NCI-H1417 (cell line): ENCODE measurements around the gene PPARD.
A peak's percentile ranks its signal among the peaks of the same experiment; 100 is the strongest.
"Not testable (repeated sequence)": the region's sequence is repeated elsewhere in the genome, so short reads cannot be mapped to it uniquely, and the experiment has no call there.

ENCODE experiments used
- DNase-seq, 3 experiments: peaks; one replicate each; lab custom pipeline; 2025; lab: John Stamatoyannopoulos, UW

PPARD gene

DNA sequence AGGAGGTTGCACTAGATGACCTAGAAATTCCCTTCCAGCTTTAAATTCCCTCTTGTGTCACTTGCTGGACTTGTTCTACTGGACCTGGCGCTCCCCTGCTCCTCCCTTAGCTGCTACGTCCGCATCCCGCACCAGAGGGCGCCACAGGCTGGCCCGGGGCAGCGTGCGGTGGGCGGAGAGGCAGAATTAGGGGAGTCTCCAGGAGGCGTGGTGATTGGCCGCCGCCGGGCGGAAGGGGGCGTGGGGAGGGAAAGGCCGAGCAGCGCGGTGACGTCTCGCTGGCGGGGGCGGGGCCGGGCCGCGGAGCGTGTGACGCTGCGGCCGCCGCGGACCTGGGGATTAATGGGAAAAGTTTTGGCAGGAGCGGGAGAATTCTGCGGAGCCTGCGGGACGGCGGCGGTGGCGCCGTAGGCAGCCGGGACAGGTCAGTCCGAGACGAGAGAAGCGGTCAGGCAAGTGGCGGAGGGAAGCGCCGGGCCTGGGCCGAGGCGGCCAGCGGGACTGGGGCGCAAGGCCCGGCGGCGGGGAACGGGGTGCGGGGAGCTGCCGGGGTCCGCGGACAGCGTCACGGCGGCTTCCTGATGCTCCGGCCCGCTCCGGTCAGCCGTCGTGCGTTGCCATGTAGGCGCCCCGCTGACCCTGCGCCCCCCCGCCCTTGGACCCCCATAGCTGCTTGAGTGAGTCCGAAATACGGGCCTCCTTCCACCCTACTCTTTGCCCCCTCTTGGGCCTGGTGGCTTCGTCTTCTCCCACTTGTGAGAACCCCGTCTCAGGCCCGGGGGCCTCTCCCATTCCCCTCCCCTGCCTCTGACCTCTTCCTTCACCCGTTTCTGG lies at the start of gene PPARD:
Gene PPARD, plus strand, starts transcription at position 301 of the 834 bp plus-strand sequence. CDS start 68,530 bp downstream, outside the sequence.
- peak; percentile 93 to 96 (median 95) for DNase-seq

GRCh38 chr6:35293681-35294080 lies 48.7 kb upstream of the PPARD start:
- DNase-seq, result no peak

DNA sequence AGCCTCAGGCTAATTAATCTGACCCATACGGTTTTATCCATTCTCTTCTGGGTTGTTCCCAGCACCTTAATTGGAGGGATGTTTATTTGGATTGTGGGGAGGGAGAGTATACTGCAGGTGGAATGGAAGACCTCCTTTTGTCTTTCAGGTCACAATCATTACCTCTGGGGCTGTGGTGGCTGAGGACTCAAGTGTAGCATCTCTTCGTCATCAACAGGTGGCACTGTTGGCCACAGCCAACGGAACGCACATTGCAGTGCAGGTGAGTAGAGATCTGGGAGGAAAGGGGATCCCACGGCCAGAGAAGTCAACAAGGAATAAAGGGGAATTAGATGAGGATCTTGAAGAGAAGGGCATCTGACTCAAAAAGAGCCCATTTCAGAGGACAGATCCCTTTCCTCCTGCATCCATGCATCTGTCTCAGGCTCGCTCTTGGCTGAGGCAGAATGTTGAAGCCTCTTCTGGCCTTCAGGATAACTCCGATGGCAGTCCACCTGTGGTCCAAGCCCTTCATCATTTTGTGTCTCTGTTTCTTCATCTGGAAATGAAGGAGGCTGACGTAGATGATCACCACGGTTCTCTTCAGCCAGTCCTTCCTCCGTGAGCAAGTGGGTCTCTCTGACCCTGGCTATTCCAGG lies 47.9 kb upstream of the PPARD start:
- DNase-seq, result peak; percentile 20 to 63 (median 49)

DNA sequence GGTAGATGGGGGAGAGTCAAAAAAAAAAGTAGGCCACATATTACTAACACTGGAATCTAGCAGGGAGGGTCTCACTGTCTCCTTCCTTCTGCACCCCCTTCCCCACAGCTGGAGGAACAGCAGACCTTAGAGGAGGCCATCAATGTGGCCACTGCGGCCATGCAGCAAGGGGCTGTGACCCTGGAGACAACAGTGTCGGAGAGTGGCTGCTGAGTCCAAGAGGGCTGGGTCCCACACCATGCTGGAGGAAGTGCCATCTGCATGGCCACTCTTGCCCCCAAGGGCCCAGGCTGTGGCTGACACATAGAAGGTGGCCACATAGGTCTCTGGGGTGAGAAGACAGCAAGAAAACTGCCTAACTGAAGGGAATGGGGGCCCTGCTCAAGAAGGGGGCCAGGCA lies 47.3 kb upstream of the PPARD start:
- no peak for DNase-seq

DNA sequence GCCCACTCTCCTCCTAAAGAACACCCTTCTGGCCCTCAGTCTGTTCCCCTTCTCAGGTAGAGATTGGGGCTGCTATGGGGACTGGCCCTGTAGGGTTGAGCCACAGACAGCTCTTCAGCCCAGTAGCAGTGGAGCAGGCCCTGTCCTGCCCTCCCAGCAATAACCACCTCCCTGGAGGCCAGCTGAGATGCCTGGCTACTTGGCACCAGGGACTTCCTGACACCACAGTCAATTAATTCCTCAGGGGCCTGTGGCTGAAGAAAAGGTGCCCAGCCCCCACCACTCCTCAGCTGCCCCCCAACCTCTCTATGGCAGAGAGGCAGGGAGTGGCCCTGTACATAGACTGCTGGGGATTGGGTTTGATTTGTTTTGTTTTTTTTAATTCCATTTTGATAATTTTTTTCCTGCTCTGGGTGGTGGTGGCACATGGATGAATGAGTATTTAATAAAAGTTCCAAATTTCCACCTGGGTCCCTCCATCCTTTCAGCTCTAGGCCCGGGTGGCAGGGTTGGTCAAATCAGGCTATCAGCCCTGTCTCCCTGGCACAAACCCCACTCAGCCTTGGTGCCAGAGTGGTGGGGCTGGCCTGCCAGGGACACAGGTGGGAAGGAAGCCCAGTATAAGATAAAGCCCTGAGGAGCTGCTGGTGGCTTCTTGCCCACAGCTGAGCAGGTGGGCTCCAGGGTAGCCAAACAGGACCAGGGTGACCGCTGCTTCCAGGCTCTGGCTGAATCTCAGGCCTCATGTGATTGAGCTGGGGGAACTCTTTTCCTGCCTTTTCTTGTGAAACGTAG lies 46.6 kb upstream of the PPARD start:
- DNase-seq, result no peak

DNA sequence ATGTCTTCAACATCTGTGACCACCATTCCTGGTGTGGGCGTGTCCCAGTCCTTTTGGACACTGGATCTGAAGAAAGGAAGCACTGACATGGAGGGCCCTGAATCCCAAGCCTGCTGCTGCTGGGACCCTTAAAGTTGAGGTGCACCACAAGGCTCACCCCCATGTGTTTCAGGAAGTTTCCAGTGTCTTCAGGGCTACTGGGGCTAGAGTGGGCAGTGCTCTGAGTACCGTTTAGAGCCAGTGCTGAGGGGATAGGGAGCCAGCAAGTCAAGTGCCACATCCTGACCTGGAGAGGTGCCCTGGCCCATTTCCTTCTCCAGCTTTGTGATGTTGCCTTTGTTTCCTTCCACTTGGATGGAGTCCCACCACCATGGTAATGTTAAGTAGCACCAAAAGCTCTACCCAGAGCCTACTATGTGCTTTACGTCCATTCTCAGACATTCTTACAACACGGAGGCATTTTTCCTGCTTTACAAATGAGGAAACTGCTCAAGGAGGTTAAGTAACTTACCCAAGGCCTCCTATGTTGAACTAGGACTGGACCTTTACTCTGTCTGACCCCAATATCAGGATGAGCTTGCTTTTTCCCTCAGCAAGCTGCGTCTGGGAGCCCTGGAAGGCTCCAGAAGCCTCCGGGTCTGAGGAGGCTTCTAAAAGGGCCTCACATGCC lies 45.3 kb upstream of the PPARD start:
- DNase-seq, result no peak

DNA sequence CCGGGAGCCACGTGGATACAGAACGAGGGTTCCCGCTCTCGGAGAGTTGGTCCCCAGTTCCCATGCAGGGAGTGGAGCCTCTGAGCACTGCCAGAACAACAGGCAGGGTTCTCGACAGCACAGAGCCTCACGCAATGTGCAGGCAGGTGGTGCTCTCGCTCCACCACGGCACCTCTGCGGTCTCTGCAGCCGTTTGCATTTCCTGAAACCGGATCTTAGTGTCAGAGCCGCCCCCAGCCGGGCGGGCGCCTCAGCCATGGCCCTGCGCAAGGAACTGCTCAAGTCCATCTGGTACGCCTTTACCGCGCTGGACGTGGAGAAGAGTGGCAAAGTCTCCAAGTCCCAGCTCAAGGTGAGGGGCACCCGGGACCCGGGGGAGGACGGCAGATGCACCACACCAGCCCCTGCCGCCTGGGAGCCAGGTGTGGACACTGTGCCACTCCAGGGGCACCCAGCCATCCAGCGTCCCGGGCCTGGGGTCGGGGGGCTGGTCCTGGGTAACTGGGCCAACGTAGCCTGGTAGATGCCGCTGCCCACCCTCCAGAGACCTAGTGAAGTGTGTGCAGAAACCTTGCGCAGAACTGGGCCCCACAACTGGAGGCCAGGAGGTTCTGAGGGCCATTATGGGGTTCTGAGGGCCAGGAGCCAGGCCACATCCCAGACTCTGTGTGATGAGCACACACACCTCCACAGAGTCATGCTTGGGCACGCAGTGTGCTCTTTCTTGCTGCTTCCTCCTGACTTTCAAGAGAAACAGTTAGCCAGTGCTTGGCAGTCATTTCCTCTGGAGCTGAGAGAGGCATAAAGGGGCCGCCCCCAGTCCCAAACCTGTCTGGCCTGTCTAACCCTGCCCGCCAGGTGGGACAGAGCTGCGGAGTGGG lies 44.5 kb upstream of the PPARD start, which contains the start of gene DEF6:
Gene DEF6, plus strand, starts transcription at position 218 of the 881 bp plus-strand sequence. Its CDS starts 39 bp downstream, at position 257.
- peak in 2 of 3 experiments; percentile 16 to 86 for DNase-seq

- DNase-seq, result no peak
These were observed 43.7 kb upstream of the PPARD start for GRCh38 chr6:35298625-35299140.

DNA sequence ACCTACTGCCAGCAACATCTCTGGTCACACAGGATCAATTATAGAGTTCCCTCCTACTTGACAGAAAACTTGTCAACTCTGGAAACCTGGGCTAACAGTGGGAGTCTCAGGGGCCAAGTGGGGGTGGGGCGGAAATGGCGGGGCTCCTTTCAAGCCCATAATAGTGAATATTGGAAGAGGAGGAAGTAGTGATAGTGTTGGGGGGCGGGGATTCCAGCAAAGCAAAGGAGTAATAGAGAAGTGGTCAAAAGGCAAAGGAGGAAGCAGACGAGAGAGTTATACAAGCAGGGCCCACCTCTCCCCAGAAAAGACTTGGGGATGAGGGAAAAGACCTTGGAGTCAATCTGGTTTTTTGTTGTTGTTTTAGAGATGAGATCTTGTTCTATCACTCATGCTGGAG lies 42.7 kb upstream of the PPARD start:
- no peak for DNase-seq

DNA sequence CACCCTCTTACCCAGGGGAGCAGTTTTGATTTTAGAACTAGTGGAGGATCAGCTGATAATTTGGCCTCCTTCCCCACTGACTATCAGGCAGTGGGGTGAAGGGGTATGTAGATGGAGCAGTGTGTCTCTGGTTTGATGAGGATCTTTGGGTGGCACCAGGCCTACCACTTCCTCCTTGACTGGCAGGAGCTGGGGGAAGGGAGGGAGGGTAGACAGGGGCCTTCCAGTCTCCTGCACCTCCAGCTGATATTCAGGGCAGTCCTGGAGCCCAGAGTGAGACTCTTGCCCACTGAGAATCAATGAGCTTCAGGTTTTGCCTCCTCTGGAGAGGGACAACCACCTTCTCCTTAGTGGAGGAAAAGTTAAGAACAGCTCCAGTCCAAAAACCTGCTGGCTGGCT lies 41.5 kb upstream of the PPARD start:
- DNase-seq, result no peak

DNA sequence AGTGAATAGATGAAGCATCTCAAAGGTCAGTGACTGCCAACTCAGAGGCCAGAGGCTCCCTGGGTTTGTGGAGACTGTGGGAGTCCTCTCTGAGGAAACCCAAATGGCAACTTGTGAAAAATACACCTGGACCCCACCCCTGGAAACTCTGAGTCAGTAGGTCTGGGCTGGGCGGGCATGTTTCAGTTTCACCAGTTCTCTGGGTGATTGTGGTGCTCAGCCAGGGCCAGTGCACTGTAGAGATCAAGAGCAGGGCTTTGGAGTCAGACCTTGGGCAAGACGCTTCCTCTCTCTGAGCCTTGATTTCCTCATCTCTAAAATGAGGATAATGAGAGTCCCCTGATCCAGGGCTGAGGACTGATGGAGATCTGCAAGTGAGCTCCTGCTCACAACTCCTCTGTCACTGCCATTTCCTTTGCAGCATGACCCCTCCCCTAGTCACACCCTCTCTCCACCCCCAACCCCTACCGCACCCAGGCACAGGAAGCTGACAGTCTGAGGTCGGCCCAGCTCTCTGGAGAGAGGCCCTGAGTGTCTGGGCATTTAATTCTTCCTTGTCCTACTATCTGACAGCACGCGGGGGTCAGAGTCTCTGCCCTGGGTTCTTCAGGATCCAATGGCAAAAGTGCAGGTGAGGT lies 39.6 kb upstream of the PPARD start:
- no peak for DNase-seq

DNA sequence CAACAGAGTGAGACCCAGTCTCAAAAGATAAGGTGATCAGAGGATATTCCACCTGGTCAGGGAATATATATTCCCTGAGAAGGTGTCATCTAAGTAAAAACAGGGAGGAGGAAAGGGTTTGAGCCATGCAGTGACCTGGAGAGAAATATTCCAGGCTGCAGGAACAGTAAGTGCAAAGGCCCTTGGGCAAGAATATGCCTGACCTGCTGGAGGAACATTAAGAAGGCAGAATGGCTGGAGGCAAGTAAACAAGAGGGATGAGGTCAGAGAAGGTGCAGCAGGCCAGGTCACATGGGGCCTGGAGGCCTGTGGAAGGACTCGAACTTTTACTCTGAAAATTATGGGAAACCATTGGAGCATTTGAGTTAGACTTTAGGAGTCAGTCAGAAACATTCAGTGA lies 38.1 kb upstream of the PPARD start:
- no peak for DNase-seq

DNA sequence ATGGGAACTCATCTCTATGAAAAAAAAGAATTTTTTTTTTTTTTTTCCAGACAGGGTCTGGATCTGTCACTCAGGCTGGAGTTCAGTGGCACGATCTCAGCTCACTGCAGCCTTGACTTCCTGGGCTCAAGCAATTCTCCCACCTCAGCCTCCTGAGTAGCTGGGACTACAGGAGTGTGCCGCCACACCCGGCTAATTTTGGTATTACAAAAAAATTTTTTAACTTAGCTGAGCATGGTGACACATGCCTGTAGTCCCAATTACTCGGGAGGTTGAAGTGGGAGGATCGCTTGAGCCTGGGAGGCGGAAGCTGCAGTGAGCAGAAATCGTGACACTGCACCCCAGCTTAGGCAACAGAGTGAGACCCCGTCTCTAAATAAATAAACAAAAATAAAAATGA lies 37.2 kb upstream of the PPARD start:
- no peak for DNase-seq

DNA sequence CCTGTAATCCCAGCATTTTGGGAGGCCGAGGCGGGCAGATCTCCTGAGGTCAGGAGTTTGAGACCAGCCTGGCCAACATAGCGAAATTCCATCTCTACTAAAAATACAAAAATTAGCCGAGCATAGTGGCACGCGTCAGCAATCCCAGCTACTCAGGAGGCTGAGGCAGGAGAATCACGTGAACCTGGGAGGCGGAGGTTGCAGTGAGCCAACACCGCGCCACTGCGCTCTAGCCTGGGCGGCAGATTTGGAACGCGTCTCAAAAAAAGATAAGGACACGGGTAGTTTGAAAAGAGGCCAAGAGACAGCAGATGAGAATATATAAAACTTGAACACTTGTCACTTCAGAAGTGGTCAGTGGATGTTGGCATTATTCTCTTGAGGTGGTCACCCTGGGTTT lies 35.2 kb upstream of the PPARD start:
- not testable (repeated sequence) for DNase-seq

DNA sequence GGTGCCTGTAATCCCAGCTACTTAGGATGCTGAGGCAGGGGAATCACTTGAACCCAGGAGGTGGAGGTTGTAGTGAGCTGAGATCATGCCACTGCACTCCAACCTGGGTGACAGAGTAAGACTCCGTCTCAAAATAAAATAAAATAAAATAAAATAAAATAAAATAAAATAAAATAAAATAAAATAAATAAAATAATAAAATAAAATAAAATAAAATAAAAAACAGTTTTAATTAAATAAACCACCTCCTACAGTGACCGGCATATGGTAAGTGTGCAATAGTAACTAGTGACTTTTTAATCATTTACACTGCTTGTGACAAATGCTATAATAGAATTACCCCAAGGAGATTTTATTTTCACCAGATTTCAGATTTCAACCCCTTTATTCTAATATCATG lies 33.8 kb upstream of the PPARD start:
- DNase-seq, result not testable (repeated sequence)

GRCh38 chr6:35309611-35310264 lies 32.6 kb upstream of the PPARD start:
- DNase-seq, result no peak

DNA sequence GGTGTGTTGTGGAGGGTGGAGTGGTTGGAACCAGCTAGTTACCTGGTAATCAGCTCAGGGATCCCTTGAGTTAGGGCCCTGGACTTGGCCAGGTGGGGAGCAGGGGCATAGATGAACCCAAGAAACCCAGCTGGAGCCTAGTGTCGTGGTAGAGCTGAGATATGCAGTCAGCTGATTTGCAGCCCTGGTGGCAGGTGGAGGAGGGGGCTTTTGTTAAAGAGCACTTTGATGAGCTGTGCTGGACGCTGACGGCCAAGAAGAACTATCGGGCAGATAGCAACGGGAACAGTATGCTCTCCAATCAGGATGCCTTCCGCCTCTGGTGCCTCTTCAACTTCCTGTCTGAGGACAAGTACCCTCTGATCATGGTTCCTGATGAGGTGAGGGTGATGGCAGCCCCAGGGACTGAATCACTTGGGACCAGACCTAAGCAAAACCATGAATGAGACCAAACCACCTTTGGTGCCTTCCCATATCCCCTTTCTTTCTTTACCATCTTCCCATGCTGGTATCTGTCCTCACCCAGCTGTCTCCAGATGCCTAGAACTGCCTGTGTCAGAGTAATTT lies 32.0 kb upstream of the PPARD start:
- DNase-seq, result no peak

DNA sequence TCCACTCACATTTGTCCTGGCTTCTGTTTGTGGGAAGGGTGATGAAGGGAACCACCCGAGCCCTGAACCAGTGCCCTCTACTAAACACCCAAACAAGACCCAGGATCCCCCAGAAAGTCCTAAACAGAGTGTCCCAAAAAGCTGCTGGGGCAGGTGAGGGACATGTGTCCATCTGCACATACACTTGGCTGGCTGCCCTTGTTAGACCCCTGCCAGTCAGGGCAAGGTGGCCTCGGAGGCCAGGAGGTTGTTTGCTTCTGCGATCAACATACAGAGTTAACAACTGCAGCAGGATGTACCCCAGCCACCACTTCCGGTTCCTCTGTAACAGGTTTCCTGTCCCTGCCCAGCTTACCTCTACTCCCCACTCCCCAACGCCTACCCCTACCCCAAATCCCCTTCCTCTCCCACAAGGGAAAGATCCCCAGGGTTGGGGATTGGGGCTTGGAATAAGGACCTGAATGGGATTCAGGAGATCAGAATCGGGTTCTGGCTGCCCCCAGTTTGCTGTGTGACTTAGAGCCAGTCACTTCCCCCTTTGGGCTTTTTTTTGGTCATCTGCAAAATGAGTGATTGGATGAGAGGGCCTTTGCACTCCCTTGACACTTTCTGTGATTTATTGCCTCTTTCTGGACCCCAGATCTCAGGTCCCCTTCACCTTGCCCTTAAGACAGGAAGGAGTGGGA lies 30.8 kb upstream of the PPARD start:
- DNase-seq, result no peak
